Brain pericyte (primary cell): ENCODE data around the gene LMX1B.
"Not testable (repeated sequence)": the region's sequence is repeated elsewhere in the genome, so short reads cannot be mapped to it uniquely, and the experiment has no call there.

Source experiments
- DNase-seq: peaks from one replicate; pipeline ENCODE4 v3.0.0-alpha.2; 2012; ENCODE audit warnings: low read depth, low spot score

LMX1B gene

GRCh38 chr9:126613651-126614050, at the start of gene LMX1B:
TSS of gene LMX1B (plus strand) at chr9:126613928. CDS start at chr9:126614450, 522 bp downstream.
- DNase-seq: no peak

GRCh38 chr9:126564128-126564527, 49.6 kb upstream of the LMX1B start:
- DNase-seq: no peak

GRCh38 chr9:126564716-126565115, 49.0 kb upstream of the LMX1B start:
- no peak for DNase-seq

- no peak for DNase-seq
Measured at GRCh38 chr9:126565336-126566128, 48.2 kb upstream of the LMX1B start.

- DNase-seq: no peak
Measured at GRCh38 chr9:126569036-126569435, 44.7 kb upstream of the LMX1B start.

- no peak for DNase-seq
Measured at GRCh38 chr9:126578029-126578428, 35.7 kb upstream of the LMX1B start.

GRCh38 chr9:126580319-126580718, 33.4 kb upstream of the LMX1B start:
- DNase-seq: not testable (repeated sequence)

- no peak for DNase-seq
Measured at GRCh38 chr9:126581893-126582292, 31.8 kb upstream of the LMX1B start.

- no peak for DNase-seq
Measured at GRCh38 chr9:126582427-126582826, 31.3 kb upstream of the LMX1B start.

GRCh38 chr9:126583144-126583760, 30.5 kb upstream of the LMX1B start:
- DNase-seq: no peak

GRCh38 chr9:126584611-126585010, 29.1 kb upstream of the LMX1B start:
- no peak for DNase-seq

- no peak for DNase-seq
Measured at GRCh38 chr9:126586236-126586635, 27.5 kb upstream of the LMX1B start.

GRCh38 chr9:126587187-126588185, 26.2 kb upstream of the LMX1B start:
- no peak for DNase-seq

- no peak for DNase-seq
Measured at GRCh38 chr9:126588491-126589168, 25.1 kb upstream of the LMX1B start.

GRCh38 chr9:126589349-126589748, 24.4 kb upstream of the LMX1B start:
- no peak for DNase-seq

- DNase-seq: no peak
Measured at GRCh38 chr9:126591083-126591482, 22.6 kb upstream of the LMX1B start.

GRCh38 chr9:126591922-126592321, 21.8 kb upstream of the LMX1B start:
- no peak for DNase-seq

GRCh38 chr9:126592461-126592860, 21.3 kb upstream of the LMX1B start:
- DNase-seq: no peak

- DNase-seq: no peak
Measured at GRCh38 chr9:126595982-126596381, 17.7 kb upstream of the LMX1B start.

GRCh38 chr9:126599047-126599650, 14.6 kb upstream of the LMX1B start:
- no peak for DNase-seq
